ENCODE measurements around the gene BRD4. TPM values are rescaled to one million over a fixed set of nuclear protein-coding genes. Genes with fewer than 3 reads are reported as not detected.

BRD4 gene
- total and polyA plus RNA-seq, 2 of the 13 experiments (the other 11 are each of a cell fraction or from before 2014, with no cell fraction given) = 10.5 to 11.4 TPM

DNA sequence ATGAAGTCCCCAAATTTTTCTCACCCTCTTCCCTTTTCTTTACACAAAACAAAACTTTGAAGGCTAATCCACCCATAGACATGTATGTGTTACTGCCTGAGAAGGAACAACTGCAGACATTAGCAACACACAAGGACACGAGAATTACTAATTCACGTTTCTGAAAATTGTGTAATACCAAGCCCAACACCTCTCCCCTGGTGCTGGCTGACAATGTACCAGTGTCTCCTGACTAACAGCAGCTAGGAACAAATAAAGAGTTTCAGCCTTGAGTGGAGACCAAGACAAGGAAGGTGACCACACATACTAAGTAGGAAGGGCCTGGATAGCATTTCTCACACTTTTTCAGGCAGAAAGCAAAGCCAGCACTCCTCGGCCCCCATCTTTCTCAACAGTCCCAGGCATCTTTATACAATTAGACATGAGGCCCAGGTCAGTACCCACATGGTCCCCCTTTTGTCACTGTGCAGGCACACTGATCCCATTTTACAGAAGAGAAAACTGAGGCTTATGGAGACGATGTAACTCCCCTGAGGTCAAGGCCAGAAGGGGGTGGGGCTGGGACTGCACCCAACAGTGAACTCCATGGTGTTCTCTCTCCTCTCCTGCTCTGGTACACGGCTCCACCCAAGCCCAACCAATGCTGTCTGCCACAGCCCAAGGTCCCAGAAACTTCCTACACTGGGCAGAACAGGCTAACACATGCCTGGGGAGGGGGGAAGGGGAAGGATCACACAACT lies 8.7 kb downstream of the BRD4 start (continued):
- TF ChIP-seq YEATS2 (CRISPR knock-in tag; IDR thresholded peaks at IDR 0.05; ENCODE audit: borderline replicate concordance) (no peak), ZNF616 (CRISPR knock-in tag; IDR thresholded peaks at IDR 0.05; ENCODE audit: low read depth) (no peak), ZNF792 (CRISPR knock-in tag; IDR thresholded peaks at IDR 0.05) (no peak), NFYC (CRISPR knock-in tag; IDR thresholded peaks at IDR 0.05) (no peak), POLR2AphosphoS5 (IDR thresholded peaks at IDR 0.05; ENCODE audit: low read depth, low read length) (no peak), YY1 (IDR thresholded peaks at IDR 0.05; ENCODE audit: insufficient read depth, insufficient replicate concordance, low read depth, low read length) (no peak), ETV5 (CRISPR knock-in tag; IDR thresholded peaks at IDR 0.05; ENCODE audit: borderline replicate concordance) (no peak), ZNF207 (IDR thresholded peaks at IDR 0.05; ENCODE audit: borderline replicate concordance) (no peak), ASH2L (IDR thresholded peaks at IDR 0.05; ENCODE audit: insufficient read length, low read depth, low read length) (no peak), SIX4 (CRISPR knock-in tag; IDR thresholded peaks at IDR 0.05) (no peak), ZKSCAN1 (IDR thresholded peaks at IDR 0.05; ENCODE audit: low read length) (no peak), GATAD1 (CRISPR knock-in tag; IDR thresholded peaks at IDR 0.05) (0 out of 2 replicates have a peak, but pooled peaks have one; percentile 15)
- TF ChIP-seq, protein P1, sequence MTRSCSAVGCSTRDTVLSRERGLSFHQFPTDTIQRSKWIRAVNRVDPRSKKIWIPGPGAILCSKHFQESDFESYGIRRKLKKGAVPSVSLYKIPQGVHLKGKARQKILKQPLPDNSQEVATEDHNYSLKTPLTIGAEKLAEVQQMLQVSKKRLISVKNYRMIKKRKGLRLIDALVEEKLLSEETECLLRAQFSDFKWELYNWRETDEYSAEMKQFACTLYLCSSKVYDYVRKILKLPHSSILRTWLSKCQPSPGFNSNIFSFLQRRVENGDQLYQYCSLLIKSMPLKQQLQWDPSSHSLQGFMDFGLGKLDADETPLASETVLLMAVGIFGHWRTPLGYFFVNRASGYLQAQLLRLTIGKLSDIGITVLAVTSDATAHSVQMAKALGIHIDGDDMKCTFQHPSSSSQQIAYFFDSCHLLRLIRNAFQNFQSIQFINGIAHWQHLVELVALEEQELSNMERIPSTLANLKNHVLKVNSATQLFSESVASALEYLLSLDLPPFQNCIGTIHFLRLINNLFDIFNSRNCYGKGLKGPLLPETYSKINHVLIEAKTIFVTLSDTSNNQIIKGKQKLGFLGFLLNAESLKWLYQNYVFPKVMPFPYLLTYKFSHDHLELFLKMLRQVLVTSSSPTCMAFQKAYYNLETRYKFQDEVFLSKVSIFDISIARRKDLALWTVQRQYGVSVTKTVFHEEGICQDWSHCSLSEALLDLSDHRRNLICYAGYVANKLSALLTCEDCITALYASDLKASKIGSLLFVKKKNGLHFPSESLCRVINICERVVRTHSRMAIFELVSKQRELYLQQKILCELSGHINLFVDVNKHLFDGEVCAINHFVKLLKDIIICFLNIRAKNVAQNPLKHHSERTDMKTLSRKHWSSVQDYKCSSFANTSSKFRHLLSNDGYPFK (CRISPR knock-in tag; IDR thresholded peaks at IDR 0.05; ENCODE audit: borderline replicate concordance) = no peak
- TF ChIP-seq, protein P2, sequence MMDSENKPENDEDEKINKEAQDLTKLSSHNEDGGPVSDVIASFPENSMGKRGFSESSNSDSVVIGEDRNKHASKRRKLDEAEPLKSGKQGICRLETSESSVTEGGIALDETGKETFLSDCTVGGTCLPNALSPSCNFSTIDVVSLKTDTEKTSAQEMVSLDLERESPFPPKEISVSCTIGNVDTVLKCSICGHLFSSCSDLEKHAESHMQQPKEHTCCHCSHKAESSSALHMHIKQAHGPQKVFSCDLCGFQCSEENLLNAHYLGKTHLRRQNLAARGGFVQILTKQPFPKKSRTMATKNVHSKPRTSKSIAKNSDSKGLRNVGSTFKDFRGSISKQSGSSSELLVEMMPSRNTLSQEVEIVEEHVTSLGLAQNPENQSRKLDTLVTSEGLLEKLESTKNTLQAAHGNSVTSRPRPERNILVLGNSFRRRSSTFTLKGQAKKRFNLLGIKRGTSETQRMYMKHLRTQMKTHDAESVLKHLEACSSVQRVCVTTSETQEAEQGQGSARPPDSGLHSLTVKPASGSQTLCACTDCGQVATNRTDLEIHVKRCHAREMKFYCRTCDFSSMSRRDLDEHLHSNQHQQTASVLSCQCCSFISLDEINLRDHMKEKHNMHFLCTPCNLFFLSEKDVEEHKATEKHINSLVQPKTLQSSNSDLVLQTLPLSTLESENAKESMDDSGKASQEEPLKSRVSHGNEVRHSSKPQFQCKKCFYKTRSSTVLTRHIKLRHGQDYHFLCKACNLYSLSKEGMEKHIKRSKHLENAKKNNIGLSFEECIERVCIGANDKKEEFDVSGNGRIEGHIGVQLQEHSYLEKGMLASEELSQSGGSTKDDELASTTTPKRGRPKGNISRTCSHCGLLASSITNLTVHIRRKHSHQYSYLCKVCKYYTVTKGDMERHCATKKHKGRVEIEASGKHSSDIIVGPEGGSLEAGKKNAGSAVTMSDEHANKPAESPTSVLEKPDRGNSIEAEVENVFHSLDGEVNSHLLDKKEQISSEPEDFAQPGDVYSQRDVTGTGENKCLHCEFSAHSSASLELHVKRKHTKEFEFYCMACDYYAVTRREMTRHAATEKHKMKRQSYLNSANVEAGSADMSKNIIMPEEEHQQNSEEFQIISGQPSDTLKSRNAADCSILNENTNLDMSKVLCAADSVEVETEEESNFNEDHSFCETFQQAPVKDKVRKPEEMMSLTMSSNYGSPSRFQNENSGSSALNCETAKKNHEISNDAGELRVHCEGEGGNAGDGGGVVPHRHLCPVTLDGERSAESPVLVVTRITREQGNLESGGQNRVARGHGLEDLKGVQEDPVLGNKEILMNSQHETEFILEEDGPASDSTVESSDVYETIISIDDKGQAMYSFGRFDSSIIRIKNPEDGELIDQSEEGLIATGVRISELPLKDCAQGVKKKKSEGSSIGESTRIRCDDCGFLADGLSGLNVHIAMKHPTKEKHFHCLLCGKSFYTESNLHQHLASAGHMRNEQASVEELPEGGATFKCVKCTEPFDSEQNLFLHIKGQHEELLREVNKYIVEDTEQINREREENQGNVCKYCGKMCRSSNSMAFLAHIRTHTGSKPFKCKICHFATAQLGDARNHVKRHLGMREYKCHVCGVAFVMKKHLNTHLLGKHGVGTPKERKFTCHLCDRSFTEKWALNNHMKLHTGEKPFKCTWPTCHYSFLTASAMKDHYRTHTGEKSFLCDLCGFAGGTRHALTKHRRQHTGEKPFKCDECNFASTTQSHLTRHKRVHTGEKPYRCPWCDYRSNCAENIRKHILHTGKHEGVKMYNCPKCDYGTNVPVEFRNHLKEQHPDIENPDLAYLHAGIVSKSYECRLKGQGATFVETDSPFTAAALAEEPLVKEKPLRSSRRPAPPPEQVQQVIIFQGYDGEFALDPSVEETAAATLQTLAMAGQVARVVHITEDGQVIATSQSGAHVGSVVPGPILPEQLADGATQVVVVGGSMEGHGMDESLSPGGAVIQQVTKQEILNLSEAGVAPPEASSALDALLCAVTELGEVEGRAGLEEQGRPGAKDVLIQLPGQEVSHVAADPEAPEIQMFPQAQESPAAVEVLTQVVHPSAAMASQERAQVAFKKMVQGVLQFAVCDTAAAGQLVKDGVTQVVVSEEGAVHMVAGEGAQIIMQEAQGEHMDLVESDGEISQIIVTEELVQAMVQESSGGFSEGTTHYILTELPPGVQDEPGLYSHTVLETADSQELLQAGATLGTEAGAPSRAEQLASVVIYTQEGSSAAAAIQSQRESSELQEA (CRISPR knock-in tag; IDR thresholded peaks at IDR 0.05; ENCODE audit: not compliant biosample characterization) = no peak
- TF ChIP-seq, protein P3, sequence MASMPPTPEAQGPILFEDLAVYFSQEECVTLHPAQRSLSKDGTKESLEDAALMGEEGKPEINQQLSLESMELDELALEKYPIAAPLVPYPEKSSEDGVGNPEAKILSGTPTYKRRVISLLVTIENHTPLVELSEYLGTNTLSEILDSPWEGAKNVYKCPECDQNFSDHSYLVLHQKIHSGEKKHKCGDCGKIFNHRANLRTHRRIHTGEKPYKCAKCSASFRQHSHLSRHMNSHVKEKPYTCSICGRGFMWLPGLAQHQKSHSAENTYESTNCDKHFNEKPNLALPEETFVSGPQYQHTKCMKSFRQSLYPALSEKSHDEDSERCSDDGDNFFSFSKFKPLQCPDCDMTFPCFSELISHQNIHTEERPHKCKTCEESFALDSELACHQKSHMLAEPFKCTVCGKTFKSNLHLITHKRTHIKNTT (CRISPR knock-in tag; IDR thresholded peaks at IDR 0.05) = no peak
- TF ChIP-seq, protein P4, sequence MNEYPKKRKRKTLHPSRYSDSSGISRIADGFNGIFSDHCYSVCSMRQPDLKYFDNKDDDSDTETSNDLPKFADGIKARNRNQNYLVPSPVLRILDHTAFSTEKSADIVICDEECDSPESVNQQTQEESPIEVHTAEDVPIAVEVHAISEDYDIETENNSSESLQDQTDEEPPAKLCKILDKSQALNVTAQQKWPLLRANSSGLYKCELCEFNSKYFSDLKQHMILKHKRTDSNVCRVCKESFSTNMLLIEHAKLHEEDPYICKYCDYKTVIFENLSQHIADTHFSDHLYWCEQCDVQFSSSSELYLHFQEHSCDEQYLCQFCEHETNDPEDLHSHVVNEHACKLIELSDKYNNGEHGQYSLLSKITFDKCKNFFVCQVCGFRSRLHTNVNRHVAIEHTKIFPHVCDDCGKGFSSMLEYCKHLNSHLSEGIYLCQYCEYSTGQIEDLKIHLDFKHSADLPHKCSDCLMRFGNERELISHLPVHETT (CRISPR knock-in tag; conservative IDR thresholded peaks at IDR 0.05) = no peak
